ENCODE data around the gene PSD2. TPM values are rescaled to one million over a fixed set of nuclear protein-coding genes. Genes with fewer than 3 reads are reported as not detected.
A peak's percentile ranks its signal among the peaks of the same experiment; 100 is the strongest.

The PSD2 gene
- total RNA-seq, 6 experiments from 2014 or later = 0.04 to 0.07 (median 0.07) TPM; not detected in 3

DNA sequence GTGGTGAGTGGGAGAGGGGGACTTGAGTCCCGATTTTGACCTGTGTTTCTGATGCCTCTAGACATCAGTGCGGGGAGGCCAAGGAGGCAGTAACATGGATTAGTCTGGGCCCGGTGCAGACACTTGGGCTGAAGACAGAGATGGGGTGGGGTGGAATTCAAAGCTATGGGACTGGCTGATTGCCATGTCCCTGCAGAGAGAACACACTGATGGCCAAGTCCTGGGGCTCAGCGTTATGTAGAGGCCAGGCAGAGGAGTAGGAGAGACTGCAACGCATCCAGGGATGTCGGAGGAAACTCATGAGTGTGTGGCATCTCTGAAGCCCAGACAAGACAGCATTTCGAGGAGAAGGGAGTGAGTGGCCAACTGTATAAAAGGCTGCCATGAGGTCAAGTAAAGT, 30.1 kb downstream of the PSD2 start:
- intact Hi-C loops (cut with DNase I) = no loop called here
- Histone ChIP-seq H3K4me3 (no peak overlapping the region), H3K9me3 (no peaks in the 10 kb centered on the region), H3K27me3 (no peaks in the 10 kb centered on the region), H3K36me3 (no peaks in the 10 kb centered on the region), H3K4me1 (no peaks in the 10 kb centered on the region), H3K27ac (no peak overlapping the region)
- TF ChIP-seq, protein P1, sequence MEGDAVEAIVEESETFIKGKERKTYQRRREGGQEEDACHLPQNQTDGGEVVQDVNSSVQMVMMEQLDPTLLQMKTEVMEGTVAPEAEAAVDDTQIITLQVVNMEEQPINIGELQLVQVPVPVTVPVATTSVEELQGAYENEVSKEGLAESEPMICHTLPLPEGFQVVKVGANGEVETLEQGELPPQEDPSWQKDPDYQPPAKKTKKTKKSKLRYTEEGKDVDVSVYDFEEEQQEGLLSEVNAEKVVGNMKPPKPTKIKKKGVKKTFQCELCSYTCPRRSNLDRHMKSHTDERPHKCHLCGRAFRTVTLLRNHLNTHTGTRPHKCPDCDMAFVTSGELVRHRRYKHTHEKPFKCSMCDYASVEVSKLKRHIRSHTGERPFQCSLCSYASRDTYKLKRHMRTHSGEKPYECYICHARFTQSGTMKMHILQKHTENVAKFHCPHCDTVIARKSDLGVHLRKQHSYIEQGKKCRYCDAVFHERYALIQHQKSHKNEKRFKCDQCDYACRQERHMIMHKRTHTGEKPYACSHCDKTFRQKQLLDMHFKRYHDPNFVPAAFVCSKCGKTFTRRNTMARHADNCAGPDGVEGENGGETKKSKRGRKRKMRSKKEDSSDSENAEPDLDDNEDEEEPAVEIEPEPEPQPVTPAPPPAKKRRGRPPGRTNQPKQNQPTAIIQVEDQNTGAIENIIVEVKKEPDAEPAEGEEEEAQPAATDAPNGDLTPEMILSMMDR (IDR thresholded peaks at IDR 0.05) = no peak
- no peak for TF ChIP-seq POLR2A (IDR thresholded peaks at IDR 0.05)
- DNase-seq (no peak), ATAC-seq (no peak)
- WGBS (ENCODE audit: insufficient coverage, low coverage, low lambda C conversion rate, missing lambda C conversion rate) = 78% methylated on average over 7 of the region's 7 CpGs

GRCh38 chr5:139828207-139828895, 32.7 kb downstream of the PSD2 start:
- H3K27ac ChIP-seq = no peak overlapping the region
- intact Hi-C loops (cut with DNase I) = no loop called here
- H3K36me3 ChIP-seq = no peaks in the 10 kb centered on the region
- 40% methylated on average over 5 of the region's 8 CpGs for WGBS (ENCODE audit: insufficient coverage, low coverage, low lambda C conversion rate, missing lambda C conversion rate)
- peak in 1 of 3 donors; percentile 23 for DNase-seq
- no peaks in the 10 kb centered on the region for H3K27me3 ChIP-seq
- H3K9me3 ChIP-seq = no peaks in the 10 kb centered on the region
- H3K4me1 ChIP-seq = no peaks in the 10 kb centered on the region
- no peak for TF ChIP-seq POLR2A (IDR thresholded peaks at IDR 0.05)
- TF ChIP-seq, protein P1 (IDR thresholded peaks at IDR 0.05) = no peak
- no peak for ATAC-seq
- no peak overlapping the region for H3K4me3 ChIP-seq

GRCh38 chr5:139829471-139829870, 33.9 kb downstream of the PSD2 start:
- Histone ChIP-seq H3K4me1 (no peaks in the 10 kb centered on the region), H3K27me3 (no peaks in the 10 kb centered on the region), H3K36me3 (no peaks in the 10 kb centered on the region), H3K27ac (no peak overlapping the region), H3K9me3 (no peaks in the 10 kb centered on the region), H3K4me3 (no peak overlapping the region)
- no peak for TF ChIP-seq POLR2A (IDR thresholded peaks at IDR 0.05)
- TF ChIP-seq, protein P1 (IDR thresholded peaks at IDR 0.05) = no peak
- 72% methylated on average over 6 of the region's 6 CpGs for WGBS (ENCODE audit: insufficient coverage, low coverage, low lambda C conversion rate, missing lambda C conversion rate)
- intact Hi-C loops (cut with DNase I) = no loop called here
- ATAC-seq = no peak
- DNase-seq = no peak

GRCh38 chr5:139831624-139832023, 36.0 kb downstream of the PSD2 start:
- 25% methylated on average over 1 of the region's 3 CpGs for WGBS (ENCODE audit: insufficient coverage, low coverage, low lambda C conversion rate, missing lambda C conversion rate)

More at GRCh38 chr5:139831624-139832023, 36.0 kb downstream of the PSD2 start:
- Histone ChIP-seq H3K36me3 (no peaks in the 10 kb centered on the region), H3K27ac (no peak overlapping the region), H3K9me3 (no peaks in the 10 kb centered on the region), H3K27me3 (no peaks in the 10 kb centered on the region), H3K4me3 (no peak overlapping the region), H3K4me1 (no peaks in the 10 kb centered on the region)
- ATAC-seq (no peak), DNase-seq (no peak)
- intact Hi-C loops (cut with DNase I) = no loop called here
- no peak for TF ChIP-seq POLR2A (IDR thresholded peaks at IDR 0.05)
- TF ChIP-seq, protein P1 (IDR thresholded peaks at IDR 0.05) = no peak

Measured in right lobe of liver (tissue), 6 donors.